ENCODE measurements around the gene CCDC187.

The CCDC187 gene

DNA sequence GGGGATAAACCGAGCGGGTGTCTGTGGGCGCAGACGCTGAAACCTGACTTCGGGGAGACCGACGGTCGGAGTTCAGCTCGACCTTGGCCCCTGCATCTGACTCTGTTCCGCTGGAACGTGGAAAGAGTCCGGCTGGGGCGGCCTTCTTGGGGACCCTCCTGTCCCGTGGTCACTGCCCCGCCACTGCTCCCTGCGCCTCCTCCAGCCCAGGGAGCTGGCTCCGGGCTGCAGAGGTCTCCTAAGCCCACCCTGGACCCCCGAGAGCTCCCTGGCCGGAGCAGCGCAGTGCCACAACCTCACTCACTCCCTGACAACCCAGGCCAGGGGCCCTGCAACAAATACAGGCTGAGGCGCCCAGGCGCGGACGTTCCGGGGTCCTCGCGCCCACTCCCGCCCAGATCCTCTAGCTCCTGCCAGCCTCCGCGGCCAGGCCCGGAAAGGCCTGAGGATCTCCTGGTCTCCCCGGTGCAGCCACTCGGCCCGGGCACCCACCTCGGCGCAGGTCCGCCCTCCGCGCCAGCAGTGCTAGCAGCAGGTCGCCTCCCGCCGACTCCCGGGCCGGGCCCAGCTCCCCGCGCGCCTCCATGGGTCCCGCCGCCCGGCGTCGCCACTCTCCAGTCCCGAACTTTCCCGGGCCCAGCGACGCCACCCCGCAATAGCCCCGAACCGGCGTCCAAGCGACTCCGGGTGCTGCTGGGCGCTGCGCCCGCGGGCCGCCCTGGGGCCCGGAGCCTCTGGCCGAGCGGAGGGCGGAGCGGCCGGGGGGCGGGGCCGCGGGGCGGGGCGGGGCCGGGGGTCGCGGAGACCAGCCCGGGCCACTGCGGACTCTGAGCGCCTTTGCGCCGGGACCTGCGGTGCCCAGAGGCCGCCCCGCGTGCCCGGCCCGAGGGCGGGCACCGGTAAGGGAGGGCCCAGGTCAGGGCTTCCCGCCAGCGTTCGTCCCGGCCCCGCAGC lies 101.2 kb downstream of the CCDC187 start:
- DNase-seq (ENCODE audit: extremely low spot score, insufficient read length, low read depth) (no peak), FAIRE-seq (no peak)

DNA sequence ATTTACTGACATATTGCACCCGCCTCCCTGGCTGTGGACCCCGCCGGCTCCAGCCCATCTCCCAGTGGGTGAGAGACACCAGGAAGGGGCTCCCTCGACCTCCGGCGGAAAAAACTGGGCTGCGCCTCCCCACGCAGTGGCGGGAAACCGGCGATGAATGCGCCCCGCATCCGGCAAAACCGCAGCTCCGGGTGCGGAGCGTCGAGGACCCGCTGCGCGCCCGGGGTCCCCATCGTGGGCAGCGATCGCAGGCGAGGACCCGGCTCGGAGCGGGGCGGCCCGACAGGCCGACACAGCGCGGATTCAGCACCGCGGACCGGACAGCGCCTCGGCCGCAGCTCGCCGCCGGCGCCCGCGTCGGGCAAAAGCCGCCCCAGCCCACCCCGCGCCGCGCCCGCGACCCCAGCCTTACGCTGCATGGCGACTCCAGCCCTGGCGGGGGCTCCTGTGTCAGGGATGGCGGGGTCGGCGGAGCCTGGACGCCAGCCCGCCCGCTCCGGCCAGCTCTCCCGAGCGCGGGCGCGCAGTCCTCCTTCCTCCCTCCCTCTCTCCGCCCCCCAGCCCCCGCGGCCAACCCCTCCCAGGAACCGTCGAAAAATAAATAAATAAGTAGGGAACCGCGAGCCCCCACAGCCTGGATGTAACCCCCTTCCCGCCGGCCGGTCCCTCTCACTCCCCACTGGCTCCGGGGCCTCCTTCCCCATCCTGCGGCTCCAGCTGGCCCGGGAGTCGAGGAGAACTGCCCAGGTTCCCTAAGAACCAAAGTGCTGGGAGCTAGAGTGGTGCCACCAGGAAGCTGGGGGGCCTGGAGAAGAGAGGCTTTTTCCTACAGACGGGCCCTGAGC lies 102.1 kb downstream of the CCDC187 start:
- DNase-seq (ENCODE audit: extremely low spot score, insufficient read length, low read depth) (no peak), FAIRE-seq (no peak)

DNA sequence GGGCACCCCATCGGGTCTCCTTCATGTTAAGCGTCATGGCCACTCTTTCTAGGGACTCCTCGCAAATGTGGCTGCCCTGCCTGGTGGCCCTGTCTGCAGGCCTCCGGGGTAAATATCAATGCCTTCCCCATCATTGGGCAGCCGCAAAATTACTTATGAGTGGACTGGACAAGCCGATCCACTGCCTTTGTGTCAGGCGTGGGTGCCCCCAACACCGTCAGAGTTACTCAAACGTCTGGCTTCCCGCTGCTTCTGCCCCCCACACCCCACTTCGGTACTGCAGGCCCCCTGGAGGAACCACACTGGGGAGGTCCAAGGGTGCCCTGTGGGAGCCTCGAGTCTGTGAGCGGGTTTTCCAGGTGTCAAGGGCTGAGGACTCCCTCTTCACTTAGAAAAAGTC lies 102.7 kb downstream of the CCDC187 start:
- FAIRE-seq: no peak
- no peak for DNase-seq (ENCODE audit: extremely low spot score, insufficient read length, low read depth)

DNA sequence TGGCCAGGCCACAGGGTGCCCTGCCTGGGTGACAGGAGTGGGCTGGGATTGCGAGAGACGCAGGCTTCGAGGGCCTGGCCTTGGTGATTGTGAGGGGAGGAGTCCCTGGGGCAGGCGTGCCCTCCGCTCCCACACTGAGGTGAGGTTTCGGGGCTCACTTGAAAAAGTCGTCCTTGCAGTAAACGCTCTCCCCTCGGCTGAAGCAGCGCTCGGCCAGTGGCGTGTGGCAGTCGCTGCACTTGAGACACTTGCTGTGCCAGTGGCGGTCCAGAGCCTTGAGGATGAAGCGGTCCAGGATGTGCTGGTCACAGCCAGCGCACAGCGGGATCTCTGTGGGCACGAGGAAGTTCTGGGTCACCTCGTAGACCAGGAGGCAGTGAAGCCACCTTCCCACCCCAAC lies 103.5 kb downstream of the CCDC187 start:
- DNase-seq (ENCODE audit: extremely low spot score, insufficient read length, low read depth) (no peak), FAIRE-seq (no peak)

All from GM18507 (cell line).